MV-4-11 (cell line): ENCODE results near the gene SMCP.

ENCODE experiments used
- DNase-seq: peaks from one replicate; lab custom pipeline; 2025; lab: John Stamatoyannopoulos, UW

The SMCP gene, protein sequence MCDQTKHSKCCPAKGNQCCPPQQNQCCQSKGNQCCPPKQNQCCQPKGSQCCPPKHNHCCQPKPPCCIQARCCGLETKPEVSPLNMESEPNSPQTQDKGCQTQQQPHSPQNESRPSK

DNA sequence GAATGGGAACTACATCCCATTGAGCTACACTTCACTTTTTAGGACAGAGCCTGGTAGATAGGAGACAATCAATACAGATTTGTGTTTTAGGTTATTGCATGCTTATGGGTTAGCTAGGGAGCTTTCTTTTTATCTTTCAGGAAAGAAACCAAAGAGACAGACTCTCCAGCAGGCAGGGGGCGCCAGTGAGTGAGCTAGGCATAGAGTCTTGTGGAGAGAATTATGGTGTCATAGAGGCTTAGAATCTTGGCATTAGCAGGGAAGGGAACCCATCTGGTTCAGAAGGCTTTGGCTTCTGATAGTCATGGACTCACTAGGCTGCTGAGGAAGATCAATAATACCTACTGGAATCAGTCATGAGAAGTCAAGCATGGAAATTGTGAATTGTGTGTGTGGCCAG is at the start of gene SMCP:
TSS of gene SMCP (plus strand) at position 281 of the 400 bp plus-strand sequence. CDS start 6,101 bp downstream, outside the sequence.
- no peak for DNase-seq

DNA sequence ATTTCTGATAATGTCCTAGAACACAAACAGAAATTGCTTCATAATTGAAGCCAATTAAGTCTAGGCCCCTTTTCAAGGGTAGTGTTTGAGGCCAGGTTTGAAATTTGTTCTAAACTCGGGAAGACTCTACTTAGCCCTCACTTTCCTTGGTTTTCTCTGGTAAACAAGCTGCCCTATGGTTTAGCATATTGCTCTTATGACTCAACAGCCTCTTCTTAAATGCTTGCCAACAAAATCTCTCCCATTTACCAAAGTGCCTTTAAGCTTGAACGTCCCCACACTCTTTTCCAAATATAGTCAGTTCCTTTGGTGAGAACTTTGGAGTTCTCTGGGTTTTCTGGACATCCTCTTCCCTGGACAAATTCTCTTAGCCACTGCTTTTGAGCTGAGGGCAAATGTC is 41.3 kb upstream of the SMCP start:
- no peak for DNase-seq

DNA sequence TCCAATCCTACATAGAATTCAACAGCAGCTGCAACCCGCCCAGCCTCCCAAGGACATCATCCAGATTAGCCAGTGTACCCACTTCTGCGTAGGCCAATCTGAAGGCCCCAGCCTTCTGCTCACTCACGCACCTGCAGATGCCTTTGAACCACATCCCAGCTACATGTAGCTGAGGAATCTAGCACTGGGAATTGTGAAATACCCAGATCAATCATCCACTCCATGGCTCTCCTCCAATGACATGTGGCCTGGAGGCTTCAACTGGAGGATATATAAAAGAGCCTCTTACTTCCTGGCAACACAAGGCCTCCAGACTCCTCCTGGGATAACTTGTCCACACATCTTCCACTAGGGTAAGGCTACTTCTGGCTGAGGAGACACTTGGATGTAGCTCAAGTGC is 35.6 kb upstream of the SMCP start, which contains the start of gene LCE6A:
TSS of gene LCE6A (plus strand) at position 301 of the 400 bp plus-strand sequence. CDS start 665 bp downstream, outside the sequence.
- DNase-seq: no peak

DNA sequence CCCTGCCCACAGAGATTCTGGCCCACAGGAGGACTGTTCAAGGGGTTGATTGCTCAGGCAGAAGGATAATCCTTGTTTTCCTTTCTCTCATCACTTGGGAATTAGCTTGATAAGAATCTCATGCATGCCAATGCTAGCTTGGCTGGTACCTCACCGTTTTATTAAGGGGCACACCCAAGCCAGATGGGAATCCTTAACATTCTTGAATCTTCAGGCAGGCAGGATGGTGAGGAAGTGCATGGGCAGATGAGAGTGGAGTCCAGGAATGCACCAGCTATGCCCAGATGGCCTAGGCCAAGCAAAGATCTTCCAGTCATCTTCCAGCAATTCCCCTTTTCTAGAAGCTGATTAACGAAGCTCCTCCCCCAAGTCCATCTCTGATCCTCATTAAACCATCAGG is 22.5 kb upstream of the SMCP start:
- DNase-seq: no peak

DNA sequence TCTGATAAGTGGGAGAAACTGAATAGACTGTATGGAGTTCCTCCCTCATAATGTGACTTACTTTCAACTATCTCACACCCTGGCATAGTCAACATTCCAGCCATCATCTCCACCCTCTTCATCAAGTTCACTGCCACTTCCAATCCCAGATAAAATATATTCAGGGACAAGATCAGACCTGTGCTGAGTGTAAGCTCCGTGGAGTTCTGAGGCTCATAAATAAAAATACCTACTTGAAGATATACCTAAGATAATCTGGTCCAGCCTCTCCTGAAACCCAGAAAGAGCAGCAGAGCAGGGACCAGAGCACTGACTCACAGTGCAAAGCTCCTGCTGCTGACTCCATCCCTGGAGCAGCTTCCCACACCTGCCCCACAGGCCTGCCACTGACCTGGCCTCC is 20.1 kb upstream of the SMCP start:
- no peak for DNase-seq

DNA sequence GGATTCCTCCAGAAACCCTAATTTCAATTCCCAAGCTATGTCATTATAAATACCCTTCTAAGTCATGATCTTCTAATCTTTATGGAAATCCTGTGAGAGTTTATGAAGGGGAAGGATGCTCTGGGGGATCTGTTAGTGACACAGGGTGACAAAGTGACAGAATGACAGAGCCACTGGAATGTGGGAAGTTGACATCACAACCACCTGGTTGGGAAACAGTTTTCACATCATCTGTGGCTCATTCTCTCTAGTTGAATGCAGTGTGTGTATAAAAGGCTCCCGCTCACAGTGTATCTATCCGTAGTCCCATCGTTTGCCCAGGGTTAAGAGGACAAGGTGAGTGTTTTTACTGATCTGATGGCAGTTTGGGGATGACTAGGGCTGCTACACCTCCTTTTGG is 18.4 kb upstream of the SMCP start, which contains the start of gene LCE7A:
TSS of gene LCE7A (plus strand) at position 301 of the 400 bp plus-strand sequence. CDS start 702 bp downstream, outside the sequence.
- no peak for DNase-seq

DNA sequence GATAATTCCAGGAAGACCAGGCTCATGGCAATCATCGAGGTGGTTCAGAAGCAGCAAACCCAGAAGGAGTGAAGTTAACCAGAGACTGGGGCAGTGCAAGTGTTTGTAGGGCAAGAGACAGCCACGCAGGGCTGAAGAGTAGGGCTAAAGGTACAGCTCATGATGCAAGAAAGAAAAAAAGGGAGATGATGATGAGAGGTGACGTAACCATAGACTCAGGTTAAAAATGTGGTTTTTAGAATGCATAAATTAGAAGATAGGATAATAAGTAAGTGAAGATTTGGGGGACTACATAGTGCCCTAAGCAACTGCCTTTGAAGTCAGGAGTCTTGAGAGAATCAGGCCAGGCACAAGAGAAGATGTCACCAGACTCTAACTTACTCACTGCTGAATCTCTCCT is 18.0 kb upstream of the SMCP start:
- DNase-seq: no peak

DNA sequence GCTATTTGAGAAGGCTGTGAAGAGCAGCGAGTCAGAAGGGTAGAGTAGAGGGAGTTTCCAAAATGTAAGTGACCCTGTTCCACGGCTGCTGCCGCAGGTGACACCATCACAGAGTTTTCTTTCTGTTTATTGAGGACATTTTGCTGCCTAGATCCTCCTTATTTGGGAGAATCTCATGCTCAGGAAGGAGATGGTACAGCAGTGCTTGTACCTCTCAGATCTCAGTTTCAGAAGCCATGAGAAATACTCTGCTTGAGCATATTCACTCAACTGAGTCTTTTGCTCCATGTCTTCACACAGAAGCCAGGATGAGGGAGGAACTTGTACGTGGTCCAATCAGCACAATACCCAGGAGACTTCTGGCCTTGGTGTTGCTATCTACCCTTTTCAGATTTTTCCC is 16.7 kb upstream of the SMCP start:
- DNase-seq: no peak

DNA sequence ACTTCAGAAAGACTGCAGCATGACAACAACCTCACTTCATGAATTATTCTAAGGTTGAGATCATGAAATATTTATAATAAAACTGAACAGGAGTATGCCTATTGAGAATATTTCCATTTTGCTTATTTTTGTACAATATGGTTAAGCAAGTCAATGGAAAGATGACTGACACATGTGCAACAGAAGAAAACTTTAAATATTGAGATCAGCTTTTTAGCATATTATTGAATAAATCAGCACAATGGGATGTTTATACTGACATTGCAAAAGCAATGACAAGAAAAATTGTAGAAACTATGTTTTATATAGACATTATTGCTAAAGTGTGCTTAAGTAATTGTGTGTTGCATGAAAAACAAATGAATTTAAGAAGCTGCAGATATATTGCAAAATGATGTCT is 13.7 kb upstream of the SMCP start:
- no peak for DNase-seq

DNA sequence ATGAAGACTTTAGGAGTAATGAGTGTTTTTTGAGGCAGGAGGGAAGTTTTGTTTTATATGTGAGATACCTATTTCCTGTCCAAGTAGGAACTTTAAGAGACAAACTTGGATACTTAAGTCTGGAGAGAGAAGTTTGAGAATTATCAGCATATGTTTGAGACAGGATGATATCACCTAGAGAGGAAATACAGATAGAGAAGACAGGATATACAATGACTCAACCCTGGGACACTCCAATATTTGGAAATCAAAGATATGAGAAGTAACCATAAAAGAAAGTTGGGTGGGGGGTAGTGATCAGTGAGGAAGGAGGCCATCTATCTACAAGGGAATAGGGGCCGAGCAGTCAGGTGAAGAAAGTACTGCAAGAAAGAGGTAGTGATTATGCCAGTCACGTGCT is 11.8 kb upstream of the SMCP start:
- no peak for DNase-seq

DNA sequence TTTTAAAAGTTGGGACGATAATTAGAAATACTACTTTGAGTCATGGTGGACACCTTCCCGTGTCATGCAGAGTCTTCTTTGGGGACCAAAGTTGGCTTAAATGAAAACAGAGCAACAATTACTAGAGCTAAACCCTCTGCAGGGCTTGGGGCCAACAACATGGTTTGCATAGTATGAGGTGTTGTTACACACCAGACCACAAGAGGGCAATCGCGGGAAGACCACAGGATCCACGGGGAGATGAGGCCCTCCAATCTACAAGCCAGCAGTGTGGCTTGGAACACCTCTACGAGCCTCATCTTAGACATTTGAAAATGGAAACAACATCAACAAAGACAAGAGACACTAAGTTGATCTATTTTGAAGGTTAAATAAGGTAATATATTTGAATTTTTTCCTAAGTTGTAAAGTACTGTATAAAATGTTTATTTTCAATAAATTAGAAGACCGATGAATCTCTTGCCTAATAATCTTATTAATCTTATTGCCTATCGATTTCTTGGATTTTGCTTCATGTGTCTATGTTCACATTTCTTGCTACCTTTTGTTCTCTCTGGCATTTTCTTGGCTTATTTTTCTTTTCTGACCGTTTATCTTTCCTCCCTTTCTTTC is 8.2 kb upstream of the SMCP start:
- DNase-seq: peak; percentile 57

DNA sequence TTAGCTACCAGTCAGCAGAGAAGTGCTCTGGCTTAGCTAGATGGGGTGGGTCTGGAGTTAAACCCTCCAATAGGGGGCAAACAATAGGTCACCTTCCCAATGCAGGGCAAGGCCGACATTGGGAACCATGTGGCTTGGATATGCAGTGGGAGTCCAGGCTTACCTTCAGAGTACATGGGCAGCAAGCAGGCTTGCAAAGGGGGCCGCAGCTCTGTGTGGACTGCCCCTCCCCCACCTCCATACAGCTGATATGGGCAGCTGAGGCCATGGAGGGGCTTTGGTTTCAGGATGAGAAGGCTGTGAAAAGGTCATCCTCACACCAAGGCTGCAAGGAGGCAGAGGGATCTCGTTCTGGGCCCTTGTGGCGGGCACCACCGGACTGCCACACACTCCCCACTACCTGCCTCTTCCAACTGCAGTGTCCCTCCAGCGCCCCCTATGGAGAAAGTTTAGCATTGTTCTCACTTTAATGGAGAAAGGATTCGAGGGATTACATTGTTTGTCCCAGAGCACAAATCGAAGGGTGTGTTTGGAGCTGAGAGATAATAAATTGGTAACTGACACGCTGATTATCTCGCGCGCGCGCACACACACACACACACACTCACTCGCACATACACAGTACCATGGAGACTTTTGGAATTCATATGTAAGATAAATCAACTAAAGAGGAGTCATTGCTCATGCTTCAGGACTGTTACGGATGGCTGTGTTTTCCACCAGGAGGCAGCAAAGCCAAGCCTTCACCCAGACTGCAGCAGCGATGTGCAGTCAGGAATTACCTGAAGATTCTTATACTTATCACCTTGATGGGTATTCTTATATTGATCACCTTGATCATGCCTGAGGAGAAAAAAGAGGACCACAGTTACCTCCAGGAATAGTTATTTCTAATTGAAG is 7.0 kb upstream of the SMCP start:
- DNase-seq: peak; percentile 3

DNA sequence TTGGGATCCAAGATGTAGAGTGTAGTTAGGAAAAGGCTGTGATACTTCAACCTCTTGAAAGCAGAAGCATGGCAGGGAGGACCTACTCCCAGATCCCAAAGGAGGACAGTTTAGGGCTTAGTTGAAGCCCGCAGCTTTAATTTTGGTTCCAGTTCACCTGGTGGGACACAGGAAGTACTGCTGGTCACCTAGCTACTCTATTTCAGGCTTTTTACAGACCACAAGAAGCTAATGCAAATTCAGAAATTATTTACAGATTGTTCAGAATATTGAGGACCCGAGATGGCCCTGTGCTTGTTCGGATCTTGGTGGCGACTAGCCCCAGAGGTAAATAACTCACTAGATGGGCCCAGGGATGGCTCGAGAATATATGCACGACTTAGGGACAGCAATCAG is 6.4 kb upstream of the SMCP start:
- no peak for DNase-seq

DNA sequence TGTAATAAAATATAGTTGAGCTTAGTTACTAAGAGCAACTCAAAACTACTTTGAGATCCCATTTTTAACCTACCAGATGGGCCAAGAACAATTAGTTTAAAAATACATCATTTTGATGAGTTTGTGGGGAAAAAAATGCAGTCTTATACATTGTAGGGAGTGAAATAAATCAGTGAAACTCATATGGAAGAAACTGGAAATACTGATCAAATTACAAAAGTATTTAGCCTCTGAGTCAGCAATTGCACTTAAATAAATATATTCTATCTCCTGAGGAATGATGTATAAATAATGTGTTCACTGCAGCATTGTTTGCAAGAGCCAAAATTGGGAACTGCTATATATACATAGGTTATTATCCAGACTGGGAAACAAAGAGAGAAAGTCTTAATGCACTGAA is 4.6 kb upstream of the SMCP start:
- DNase-seq: no peak

DNA sequence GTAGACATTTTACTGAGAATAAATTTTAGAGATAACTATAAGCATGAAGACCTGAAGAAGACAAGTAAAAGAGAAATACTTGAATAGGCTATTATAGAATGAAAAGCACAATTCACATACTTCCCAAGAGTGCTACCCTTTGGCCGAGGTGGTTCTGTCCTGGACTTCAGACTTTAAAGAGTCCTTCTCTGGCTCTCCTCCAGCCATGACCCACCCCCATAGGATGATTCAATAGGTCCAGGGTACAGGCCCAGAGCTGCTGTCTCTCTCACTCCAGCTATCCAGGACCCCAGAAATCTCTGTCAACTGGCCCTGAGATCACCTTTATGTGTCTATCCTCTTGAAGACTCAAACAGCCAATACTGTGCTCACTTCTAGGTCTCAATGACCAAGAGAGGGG is 1.3 kb upstream of the SMCP start:
- DNase-seq: no peak

DNA sequence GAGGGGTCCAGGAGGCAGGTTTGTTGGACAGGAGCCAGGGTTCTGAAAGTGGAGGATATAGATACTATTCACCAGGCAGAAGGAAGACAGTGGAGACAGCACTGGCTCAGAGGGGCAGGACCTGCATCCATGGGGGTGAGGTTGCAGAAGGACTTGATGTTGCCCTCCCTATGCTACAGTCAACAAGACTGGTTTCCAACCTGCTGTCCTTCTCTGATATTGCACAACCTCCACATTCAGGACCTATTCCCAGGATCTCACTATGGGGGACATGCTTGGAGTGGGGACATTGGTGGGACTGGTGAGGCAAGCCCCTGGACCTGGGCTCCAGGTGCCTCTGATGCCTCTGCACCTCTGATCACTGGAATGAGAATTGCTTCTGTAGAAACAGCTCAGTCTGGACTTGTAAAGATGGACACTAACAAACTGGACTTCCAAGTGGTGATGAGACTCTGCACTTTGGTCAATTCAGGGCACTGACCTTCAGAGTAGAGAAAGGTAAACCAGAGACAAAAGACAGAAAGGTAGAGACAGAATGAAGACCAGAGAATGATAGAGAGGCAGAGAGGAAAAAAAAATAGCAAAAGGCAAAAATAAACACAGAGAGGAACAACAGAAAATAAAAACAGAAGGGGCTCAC is 1.6 kb downstream of the SMCP start:
- no peak for DNase-seq

DNA sequence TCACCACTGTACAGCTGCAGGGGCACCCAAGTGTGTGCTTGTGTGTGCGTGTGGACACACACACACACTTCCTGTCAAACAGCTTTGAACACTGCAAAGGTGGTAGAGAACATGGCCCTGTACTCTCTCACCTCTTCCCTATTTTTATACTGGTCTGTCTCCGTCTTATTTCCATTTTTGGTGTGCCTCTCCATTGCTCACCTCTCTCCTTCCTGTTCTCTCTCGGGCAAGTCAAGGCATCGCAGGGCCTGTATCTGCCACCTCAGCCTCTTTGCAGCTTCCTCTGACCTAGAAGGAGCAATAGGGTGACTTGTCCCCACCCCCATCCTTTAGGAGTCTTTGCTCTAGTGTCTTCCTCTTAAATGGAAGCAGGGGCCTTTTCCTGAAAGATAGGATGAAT is 2.2 kb downstream of the SMCP start:
- no peak for DNase-seq

DNA sequence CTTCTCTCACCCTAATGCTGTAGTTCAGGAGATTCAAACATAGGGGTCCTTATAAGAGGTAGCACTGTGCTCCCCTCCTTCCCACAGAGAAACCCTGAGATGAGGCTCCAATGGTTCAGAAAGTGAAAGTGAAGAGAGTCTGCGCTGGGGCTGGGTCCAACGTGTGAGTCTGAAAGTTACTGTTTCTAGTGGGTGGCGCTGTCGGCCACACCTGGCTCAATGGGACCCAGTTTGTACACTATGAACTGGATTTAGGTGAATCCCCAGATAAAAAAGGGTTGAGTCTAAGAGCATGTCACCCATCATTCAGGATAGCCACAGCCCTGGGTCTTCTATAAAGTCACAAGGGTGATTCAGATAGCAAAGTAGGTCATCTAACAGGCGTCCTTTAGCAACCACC is 2.8 kb downstream of the SMCP start:
- DNase-seq: no peak

DNA sequence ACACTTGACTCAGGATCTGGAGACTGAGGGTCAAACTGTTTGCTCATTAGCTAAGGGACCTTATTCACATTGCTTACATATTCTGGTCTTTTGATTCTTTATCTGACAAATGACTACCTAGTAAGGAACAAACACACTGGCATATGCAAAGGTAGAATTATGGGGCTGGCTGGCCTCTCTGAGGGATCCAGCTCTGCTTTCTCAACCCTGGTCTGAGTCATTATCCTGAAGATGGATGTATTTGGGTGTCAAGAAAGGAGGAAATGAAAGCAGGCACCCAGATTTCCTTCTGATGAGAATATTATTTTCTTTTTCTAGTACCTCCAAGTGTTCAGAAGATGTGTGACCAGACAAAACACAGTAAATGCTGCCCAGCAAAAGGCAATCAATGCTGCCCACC is 6.0 kb downstream of the SMCP start:
- no peak for DNase-seq

DNA sequence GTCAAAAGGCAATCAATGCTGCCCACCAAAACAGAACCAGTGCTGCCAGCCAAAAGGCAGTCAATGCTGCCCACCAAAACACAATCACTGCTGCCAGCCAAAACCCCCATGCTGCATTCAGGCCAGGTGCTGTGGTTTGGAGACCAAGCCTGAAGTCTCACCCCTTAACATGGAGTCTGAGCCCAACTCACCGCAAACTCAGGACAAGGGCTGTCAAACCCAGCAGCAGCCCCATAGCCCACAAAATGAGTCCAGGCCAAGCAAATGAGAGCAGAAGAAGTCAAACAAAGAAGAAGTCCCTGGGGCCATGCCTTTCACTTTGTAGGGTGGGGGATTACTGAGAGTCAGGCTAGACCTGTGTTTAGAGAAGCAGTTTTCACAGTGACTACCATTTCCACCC is 6.4 kb downstream of the SMCP start:
- DNase-seq: no peak

DNA sequence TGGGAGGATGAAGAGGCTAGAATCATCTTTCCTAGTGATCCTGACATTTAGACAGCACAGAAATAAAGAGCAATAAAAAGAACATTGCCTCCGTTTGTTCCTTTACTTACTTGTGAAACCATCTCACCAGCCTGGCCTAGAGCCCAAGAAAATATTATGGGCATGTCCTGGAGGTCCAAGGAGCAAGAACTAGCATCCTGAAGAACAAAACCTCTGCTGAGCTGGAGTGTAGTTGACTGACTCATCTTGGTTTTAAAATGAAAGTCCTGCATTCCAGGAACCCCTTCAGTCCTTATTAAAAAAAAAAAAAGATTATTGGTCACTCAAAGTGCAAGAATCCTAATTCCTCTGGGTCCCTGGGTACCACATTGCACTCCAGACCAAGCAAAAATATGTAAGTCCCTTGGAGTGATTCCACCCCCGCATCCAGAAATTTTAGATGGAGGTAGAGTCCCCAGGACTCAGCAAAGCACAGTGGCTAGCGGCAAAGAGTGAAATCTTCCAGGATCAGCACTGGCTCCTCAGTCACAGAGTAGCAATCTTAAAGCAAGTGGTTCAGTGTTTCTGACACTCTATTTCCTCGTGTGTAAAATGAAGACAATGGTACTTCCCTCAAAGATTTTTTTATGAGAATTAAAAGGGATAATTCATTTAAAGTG is 7.0 kb downstream of the SMCP start:
- DNase-seq: no peak

DNA sequence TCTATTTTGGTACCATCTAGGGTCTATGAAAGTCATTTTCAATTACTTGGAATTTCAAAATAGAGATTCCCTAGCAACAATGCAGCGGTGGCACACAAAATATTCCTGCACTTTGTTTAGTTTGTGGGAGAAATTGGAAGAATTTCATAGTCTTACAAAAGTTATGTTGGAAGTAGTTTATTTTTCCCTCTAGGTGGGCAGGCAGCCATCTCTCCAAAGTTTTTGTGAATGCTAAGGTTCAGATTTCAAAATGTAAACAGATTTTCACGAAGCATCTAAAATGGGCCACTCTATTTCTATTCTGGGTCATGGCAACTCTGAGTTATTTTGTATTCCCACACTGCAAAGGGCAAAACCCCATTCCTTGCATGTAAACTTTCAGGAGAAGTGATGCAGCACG is 8.0 kb downstream of the SMCP start:
- no peak for DNase-seq
